GM18909 (cell line): ENCODE measurements around the gene CLDN9.

ENCODE experiments used
- ATAC-seq: cut with Tn5 transposase; IDR thresholded peaks from one replicate; pipeline ENCODE4 v1.9.1; 2021; ENCODE audit warnings: mild to moderate bottlenecking; ENCODE audit not compliant: unreplicated experiment, poor library complexity

Gene CLDN9

GRCh38 chr16:2991566-2992261 is 21.0 kb upstream of the CLDN9 start:
- no peak for ATAC-seq

DNA sequence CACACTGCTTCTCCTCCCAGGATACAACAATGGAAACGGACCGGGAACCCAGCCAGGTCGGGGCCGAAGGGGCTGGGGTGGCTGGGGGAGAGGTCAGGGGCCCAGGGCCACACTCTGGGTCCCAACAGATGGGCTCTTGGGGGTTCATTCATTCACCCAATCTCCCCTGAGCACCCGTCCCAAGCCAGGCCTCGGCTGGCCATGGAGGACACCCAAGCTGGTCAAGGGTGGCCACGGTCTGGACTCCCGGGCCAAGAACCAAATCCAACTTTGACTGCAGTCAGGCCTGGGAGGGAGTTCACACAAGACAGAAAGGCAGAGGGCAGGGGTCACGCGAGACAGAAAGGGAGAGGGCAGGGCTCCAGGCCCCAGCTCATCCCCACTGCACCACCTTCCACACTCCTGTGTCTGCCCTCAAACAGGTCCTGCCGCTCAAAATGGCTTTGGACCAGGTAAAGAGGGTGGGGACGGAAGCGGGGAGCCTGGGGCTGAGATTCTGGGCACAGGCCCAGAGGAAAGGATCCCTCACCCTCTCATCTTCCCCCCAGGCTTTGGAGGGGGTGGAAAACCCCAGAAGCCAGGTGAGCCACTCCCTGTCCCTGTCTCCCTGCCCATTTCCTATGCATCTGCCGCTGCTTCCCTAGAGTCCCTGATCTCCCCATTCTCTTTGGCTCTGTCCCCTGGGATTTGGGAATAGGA is 20.2 kb upstream of the CLDN9 start:
- no peak for ATAC-seq

GRCh38 chr16:2996298-2996697 is 16.4 kb upstream of the CLDN9 start:
- ATAC-seq = no peak

- no peak for ATAC-seq
These were observed 12.8 kb upstream of the CLDN9 start for GRCh38 chr16:2999929-3000328.

DNA sequence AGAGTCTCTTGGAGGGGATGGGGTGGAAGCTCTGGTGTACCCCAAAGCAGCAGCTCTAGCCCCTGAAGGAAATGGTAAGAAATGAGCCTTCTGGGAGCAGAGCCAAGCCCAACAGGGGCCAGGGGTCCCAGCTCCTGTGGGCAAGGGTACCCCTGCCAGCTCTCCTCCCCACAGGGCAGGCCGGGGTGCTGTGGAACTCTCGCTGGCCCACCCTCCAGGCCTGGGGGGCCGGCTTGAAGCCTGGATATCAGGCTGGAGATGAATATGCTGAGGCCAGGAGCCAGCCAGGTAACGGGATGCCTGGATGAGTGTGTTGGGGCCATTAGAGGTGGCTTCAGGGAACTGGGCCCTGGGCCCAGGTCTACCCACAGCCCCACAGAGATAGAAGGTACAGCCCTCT is 12.2 kb upstream of the CLDN9 start:
- no peak for ATAC-seq

- no peak for ATAC-seq
These were observed 11.4 kb upstream of the CLDN9 start for GRCh38 chr16:3001316-3001715.

- ATAC-seq = peak; percentile 93
These were observed 9.0 kb upstream of the CLDN9 start for GRCh38 chr16:3003582-3004270.

DNA sequence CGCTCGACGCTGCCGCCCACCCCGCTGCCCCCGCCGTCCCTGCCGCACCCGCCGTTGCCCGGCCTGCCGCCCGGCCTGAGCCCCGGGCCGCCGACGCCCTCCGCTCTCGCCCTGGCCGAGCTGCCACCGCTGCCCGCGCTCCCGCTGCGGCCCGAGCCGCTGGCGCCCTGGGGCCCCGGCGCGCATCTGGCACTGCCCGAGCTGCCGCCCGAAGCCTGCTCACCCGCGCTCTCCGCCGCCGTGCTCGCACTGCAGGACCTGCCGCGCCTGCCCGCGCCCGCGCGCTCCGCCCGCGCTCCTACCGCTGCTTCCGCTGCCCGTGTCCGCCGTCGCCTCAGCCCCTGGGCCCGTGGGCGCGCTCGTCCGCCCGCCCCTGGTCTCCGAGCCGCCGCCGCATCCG is 8.4 kb upstream of the CLDN9 start:
- ATAC-seq = peak; percentile 18

GRCh38 chr16:3004781-3005284 is 7.9 kb upstream of the CLDN9 start:
- no peak for ATAC-seq

GRCh38 chr16:3007059-3007956 is 5.4 kb upstream of the CLDN9 start:
- no peak for ATAC-seq

DNA sequence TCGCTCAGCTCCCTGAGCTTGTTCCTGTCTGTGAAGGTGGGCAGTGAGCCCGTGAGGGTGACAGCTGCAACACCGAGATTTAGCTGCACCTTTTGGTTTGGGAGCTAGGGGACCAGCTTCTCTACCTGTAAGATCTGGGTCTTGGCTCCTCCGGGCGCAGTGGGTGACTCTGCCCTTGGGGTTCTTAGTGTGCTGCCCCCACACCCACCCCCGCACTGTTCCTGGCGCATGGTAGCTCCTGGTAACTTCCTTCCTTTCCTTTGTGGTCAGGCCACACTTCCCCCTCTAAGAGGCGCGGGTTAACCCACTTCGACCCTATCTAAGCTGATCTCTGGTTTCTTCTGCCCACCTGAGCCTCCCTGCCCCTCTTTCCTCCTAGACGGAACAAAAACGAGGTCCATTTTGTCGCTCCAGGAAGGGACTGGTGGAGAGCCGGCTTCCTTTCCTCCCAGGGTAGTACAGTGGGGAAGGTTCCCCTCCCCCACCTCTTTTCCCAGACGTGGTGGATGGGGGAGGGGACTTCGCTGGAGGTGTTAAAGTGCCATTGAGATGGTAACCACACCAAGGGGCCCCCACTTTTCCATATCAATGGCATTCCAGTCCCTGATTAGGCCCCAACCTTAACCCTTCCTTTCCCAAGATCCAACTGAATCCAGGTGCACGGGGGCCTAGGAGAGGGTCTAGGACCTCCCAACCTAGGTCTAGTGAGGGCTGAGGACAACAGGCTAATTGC is 4.6 kb upstream of the CLDN9 start:
- ATAC-seq = no peak

GRCh38 chr16:3008690-3009037 is 4.1 kb upstream of the CLDN9 start:
- ATAC-seq = no peak

- no peak for ATAC-seq
These were observed 2.9 kb upstream of the CLDN9 start for GRCh38 chr16:3009568-3010390.

DNA sequence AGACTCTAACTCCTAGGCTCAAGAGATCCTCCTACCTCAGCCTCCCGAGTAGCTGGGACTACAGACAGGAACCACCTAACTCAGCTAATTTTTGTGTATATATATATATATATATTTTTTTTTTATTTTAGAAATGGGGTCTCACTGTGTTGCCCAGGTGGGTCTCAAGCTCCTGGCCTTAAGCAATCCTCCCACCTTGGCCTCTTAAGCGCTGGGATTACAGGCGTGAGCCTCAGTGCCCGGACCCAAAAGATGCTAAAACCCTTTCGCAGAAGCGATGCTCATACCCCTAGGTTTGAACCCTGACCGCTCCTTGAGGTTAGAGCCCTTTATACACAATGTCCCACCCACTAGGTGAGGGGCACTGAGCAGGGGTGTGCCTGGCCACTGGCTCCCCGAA is 2.2 kb upstream of the CLDN9 start:
- ATAC-seq = no peak

DNA sequence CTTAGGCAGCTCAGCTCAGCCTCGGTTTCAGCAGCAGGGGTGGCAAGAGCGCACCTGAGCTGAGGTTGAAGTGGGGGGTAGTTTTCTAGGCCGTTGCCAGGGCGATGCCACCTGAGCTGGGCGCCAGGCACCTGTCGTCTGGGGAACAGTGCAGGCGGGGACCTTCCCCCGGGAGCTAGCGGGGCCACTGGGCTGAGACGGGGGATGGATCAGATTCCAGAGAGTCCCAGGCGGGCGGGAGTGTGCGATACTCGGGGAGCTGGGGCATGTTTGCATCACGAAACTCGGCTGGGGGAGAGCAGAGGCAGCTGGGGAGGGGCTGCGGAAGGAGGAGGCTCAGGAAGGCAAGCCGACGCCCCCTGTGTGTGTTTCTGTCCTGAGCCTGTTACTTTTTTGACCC is 477 bp upstream of the CLDN9 start:
- ATAC-seq = no peak

DNA sequence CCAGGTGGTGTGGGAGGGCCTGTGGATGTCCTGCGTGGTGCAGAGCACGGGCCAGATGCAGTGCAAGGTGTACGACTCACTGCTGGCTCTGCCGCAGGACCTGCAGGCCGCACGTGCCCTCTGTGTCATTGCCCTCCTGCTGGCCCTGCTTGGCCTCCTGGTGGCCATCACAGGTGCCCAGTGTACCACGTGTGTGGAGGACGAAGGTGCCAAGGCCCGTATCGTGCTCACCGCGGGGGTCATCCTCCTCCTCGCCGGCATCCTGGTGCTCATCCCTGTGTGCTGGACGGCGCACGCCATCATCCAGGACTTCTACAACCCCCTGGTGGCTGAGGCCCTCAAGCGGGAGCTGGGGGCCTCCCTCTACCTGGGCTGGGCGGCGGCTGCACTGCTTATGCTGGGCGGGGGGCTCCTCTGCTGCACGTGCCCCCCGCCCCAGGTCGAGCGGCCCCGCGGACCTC is 798 bp downstream of the CLDN9 start:
- no peak for ATAC-seq

GRCh38 chr16:3013998-3014690 is 1.4 kb downstream of the CLDN9 start:
- no peak for ATAC-seq

DNA sequence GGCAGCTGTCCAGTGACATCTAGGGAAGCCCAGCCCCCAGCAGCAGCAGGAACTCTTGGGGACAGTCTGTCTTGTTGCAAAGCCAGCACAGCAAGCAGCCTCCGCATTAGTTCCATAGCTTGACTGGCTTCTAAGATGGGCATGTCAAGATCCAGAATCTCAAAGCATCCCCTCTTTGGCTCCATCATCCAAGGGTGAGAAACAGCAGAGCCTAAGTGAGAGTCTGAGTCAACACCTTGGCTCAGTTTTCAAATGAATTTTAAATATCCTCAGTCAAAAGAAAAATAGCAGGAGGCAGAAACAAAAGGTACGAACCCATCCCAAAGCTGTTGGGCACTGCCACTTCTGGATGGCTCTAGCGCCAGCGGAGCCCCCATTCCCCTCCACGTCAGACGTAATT is 2.2 kb downstream of the CLDN9 start:
- no peak for ATAC-seq
